Spleen (tissue), 11 donors: ENCODE results near the gene ANKRD29. TPM values are rescaled to one million over a fixed set of nuclear protein-coding genes. Genes with fewer than 3 reads are reported as not detected.

ENCODE experiments used
- DNase-seq: peaks from one replicate; pipeline ENCODE4 v3.0.0-alpha.2; 2020
- H3K27ac ChIP-seq, 8 donors: fragments of 200-600 bp; sonication (generic) in 7 of 8; 1 replicate in 4 of 8; 2 replicates in 4 of 8; pipeline versions ENCODE4 v1.5.0 to v1.8.0; 2016 to 2021; ENCODE audit warnings: inconsistent platforms in 4 of 8, mild to moderate bottlenecking in 4 of 8, moderate library complexity in 1 of 8
- H3K27me3 ChIP-seq, 7 donors: fragments of 200-600 bp; sonication (generic) in 6 of 7; replicated peaks in 1 of 7; 1 replicate in 4 of 7; 2 replicates in 3 of 7; pipeline versions ENCODE4 v1.5.0 to v1.8.0; 2016 to 2021; ENCODE audit warnings: inconsistent platforms in 3 of 7, mild to moderate bottlenecking in 1 of 7
- H3K36me3 ChIP-seq, 6 donors: fragments of 200-600 bp; sonication (generic) in 5 of 6; 1 replicate in 4 of 6; 2 replicates in 2 of 6; pipeline versions ENCODE4 v1.5.0 to v1.8.0; 2016 to 2021; ENCODE audit warnings: inconsistent platforms in 2 of 6
- H3K4me1 ChIP-seq, 6 donors: fragments of 200-600 bp; sonication (generic) in 5 of 6; 1 replicate in 3 of 6; 2 replicates in 3 of 6; pipeline versions ENCODE4 v1.5.0 to v1.8.0; 2016 to 2021; ENCODE audit warnings: inconsistent platforms in 3 of 6
- H3K4me3 ChIP-seq, 8 donors: fragments of 200-600 bp; sonication (generic) in 7 of 8; 1 replicate in 4 of 8; 2 replicates in 4 of 8; pipeline versions ENCODE4 v1.5.0 to v1.8.0; 2016 to 2021; ENCODE audit warnings: inconsistent platforms in 4 of 8, mild to moderate bottlenecking in 4 of 8, moderate library complexity in 2 of 8
- H3K9me3 ChIP-seq, 8 donors: fragments of 200-600 bp; sonication (generic) in 7 of 8; 1 replicate in 4 of 8; 2 replicates in 4 of 8; pipeline versions ENCODE4 v1.5.0 to v1.8.0; 2016 to 2021; ENCODE audit warnings: inconsistent platforms in 4 of 8
- CTCF ChIP-seq, 11 experiments: fragments of 200-600 bp in 7 of 11; fragments of 450-650 bp in 4 of 11; sonication (generic) in 4 of 11; IDR thresholded peaks in 8 of 11; conservative IDR thresholded peaks in 3 of 11; 1 replicate in 7 of 11; 2 replicates in 4 of 11; pipeline versions ENCODE4 v1.4.0 to v1.8.0; 2016 to 2021; ENCODE audit warnings: antibody characterized with exemption in 11 of 11, inconsistent platforms in 4 of 11, mild to moderate bottlenecking in 1 of 11
- POLR2A ChIP-seq, 3 donors: fragments of 450-650 bp; IDR thresholded peaks; one replicate each; pipeline ENCODE4 v1.5.1; 2017; ENCODE audit warnings: antibody characterized with exemption in 3 of 3, mild to moderate bottlenecking in 1 of 3
- POLR2AphosphoS5 ChIP-seq, 3 donors: sonication (generic); formaldehyde crosslinking; IDR thresholded peaks; one replicate each; pipeline ENCODE4 v1.5.1; 2017; ENCODE audit warnings: antibody characterized with exemption in 3 of 3
- WGBS, 5 donors: extraction: QIAGEN DNeasy Blood & Tissue Kit in 3 of 5; methylation state at CpG; one replicate each; pipeline versions ENCODE4 v1.1.5 to v1.1.7; 2013 to 2018; 5-methylcytosine and 5-hydroxymethylcytosine counted together
- intact Hi-C: fragments of 100-400 bp; cut with DNase I; formaldehyde crosslinking; loops from one replicate; pipeline ENCODE4 v1.15.0; 2023; ENCODE audit warnings: low total_unique reads
- polyA plus RNA-seq, 3 donors: library from polyadenylated mRNA; stranded (reverse); fragments of 200-250 nt; gene quantifications; one replicate each; pipeline ENCODE4 v1.2.1, GENCODE V29; 2013
- total RNA-seq, 7 donors: library from RNA; depleted of rRNA in 3 of 7; stranded (reverse); fragments of >200 nt in 3 of 7; fragmentation: NEBNext Ultra II Directional in 4 of 7; extraction: Animal tissue kit (Norgen Biotek cat#: 25700) in 4 of 7; gene quantifications; one replicate each; pipeline versions ENCODE4 v1.1.0 to v1.2.1, GENCODE V29; 2016 to 2021
- donor health status: healthy with polysubstance abuse.
- donor health status: DM: no; HTN: no; CAD: no; lungs with moderate emphysema.
- donor health status: DM: no; HTN: no; CAD: no.
- donor health status: Bipolar disorder and iron deficiency.
- donor health status: healthy.
- donor health status: DM: no; HTN: no; CAD: no.
- donor health status: DM: yes; HTN: yes; CAD: no.

The ANKRD29 gene
- total and polyA plus RNA-seq, 10 donors: 1.6 to 10.6 (median 3.7) TPM

- peaks cover 0 to 31% (median 0%) of the 10 kb centered on the region in 7 donors for H3K27me3 ChIP-seq
- H3K27ac ChIP-seq: no peak overlapping the region
- H3K9me3 ChIP-seq: no peaks in the 10 kb centered on the region
- no peak overlapping the region for H3K4me3 ChIP-seq
- no peak for DNase-seq
- intact Hi-C loops: no loop called here
- no peak for TF ChIP-seq CTCF (IDR thresholded peaks at IDR 0.05 in 8 of 11, conservative IDR thresholded peaks at IDR 0.05 in 3 of 11)
- no peak for TF ChIP-seq POLR2A (IDR thresholded peaks at IDR 0.05)
- no peak for TF ChIP-seq POLR2AphosphoS5 (IDR thresholded peaks at IDR 0.05)
- H3K4me1 ChIP-seq: no peaks in the 10 kb centered on the region
- WGBS, 5 donors: 74 to 90% (median 87%) methylated on average over 3 of the region's 3 CpGs
- no peaks in the 10 kb centered on the region for H3K36me3 ChIP-seq
Observed at GRCh38 chr18:23675896-23676295, 13.2 kb upstream of the ANKRD29 start.

GRCh38 chr18:23675236-23675635, 12.5 kb upstream of the ANKRD29 start:
- Histone ChIP-seq H3K27me3 (peaks cover 0 to 29% (median 0%) of the 10 kb centered on the region in 7 donors), H3K4me3 (no peak overlapping the region), H3K27ac (no peak overlapping the region), H3K4me1 (no peaks in the 10 kb centered on the region), H3K36me3 (no peaks in the 10 kb centered on the region), H3K9me3 (no peaks in the 10 kb centered on the region)
- TF ChIP-seq POLR2AphosphoS5 (IDR thresholded peaks at IDR 0.05) (no peak), CTCF (IDR thresholded peaks at IDR 0.05 in 8 of 11, conservative IDR thresholded peaks at IDR 0.05 in 3 of 11) (no peak), POLR2A (IDR thresholded peaks at IDR 0.05) (no peak)
- no peak for DNase-seq
- intact Hi-C loops: no loop called here

GRCh38 chr18:23673725-23674124, 11.0 kb upstream of the ANKRD29 start:
- H3K27ac ChIP-seq: no peak overlapping the region
- H3K27me3 ChIP-seq: peaks cover 0 to 16% (median 0%) of the 10 kb centered on the region in 7 donors
- H3K4me1 ChIP-seq: no peaks in the 10 kb centered on the region
- TF ChIP-seq POLR2A (IDR thresholded peaks at IDR 0.05) (no peak), CTCF (IDR thresholded peaks at IDR 0.05 in 8 of 11, conservative IDR thresholded peaks at IDR 0.05 in 3 of 11) (no peak), POLR2AphosphoS5 (IDR thresholded peaks at IDR 0.05) (no peak)
- intact Hi-C loops: no loop called here
- DNase-seq: no peak
- no peak overlapping the region for H3K4me3 ChIP-seq
- H3K9me3 ChIP-seq: no peaks in the 10 kb centered on the region
- no peaks in the 10 kb centered on the region for H3K36me3 ChIP-seq
- 55 to 81% (median 68%) methylated on average over 1 of the region's 1 CpG for WGBS, 5 donors

GRCh38 chr18:23671564-23671963, 8.9 kb upstream of the ANKRD29 start:
- WGBS, 5 donors: 43 to 81% (median 62%) methylated on average over 1 of the region's 1 CpG
- H3K36me3 ChIP-seq: no peaks in the 10 kb centered on the region
- no peak for DNase-seq
- no peak for TF ChIP-seq POLR2A (IDR thresholded peaks at IDR 0.05)
- no peak for TF ChIP-seq POLR2AphosphoS5 (IDR thresholded peaks at IDR 0.05)
- no peak for TF ChIP-seq CTCF (IDR thresholded peaks at IDR 0.05 in 8 of 11, conservative IDR thresholded peaks at IDR 0.05 in 3 of 11)
- intact Hi-C loops: no loop called here
- no peaks in the 10 kb centered on the region for H3K9me3 ChIP-seq
- peaks cover 0 to 6% (median 0%) of the 10 kb centered on the region in 7 donors for H3K27me3 ChIP-seq
- H3K4me1 ChIP-seq: no peaks in the 10 kb centered on the region
- H3K4me3 ChIP-seq: no peak overlapping the region
- no peak overlapping the region for H3K27ac ChIP-seq
